ENCODE results near the gene PCDHA3. TPM values are rescaled to one million over a fixed set of nuclear protein-coding genes. Genes with fewer than 3 reads are reported as not detected.
"Not testable (repeated sequence)": the region's sequence is repeated elsewhere in the genome, so short reads cannot be mapped to it uniquely, and the experiment has no call there.

Gene PCDHA3
- total RNA-seq, 4 donors from 2014 or later, result 0.23 to 0.89 (median 0.40) TPM

GRCh38 chr5:140785905-140786686, 14.8 kb upstream of the PCDHA3 start, which contains the start of gene PCDHA1:
PCDHA1 (plus strand) TSS chr5:140786140.
- H3K4me3 ChIP-seq, result no peak within 1 kb of the TSS
- DNase-seq (ENCODE audit: low spot score in 2 of 2), result no peak
- H3K27me3 ChIP-seq, result peaks cover 22% of the 10 kb centered on the region
- TF ChIP-seq CTCF (IDR thresholded peaks at IDR 0.05) (no peak), POLR2A (IDR thresholded peaks at IDR 0.05) (no peak), EP300 (IDR thresholded peaks at IDR 0.05) (no peak), POLR2AphosphoS5 (IDR thresholded peaks at IDR 0.05) (no peak)
- H3K27ac ChIP-seq, result no peak within 1 kb of the TSS
- 46% methylated on average over 29 of the region's 29 CpGs for WGBS
- peaks cover 24% of the 10 kb centered on the region for H3K9me3 ChIP-seq
- H3K4me1 ChIP-seq, result no peaks in the 10 kb centered on the region
- no peaks in the 10 kb centered on the region for H3K36me3 ChIP-seq

- Histone ChIP-seq H3K27me3 (peaks cover 22% of the 10 kb centered on the region), H3K9me3 (peaks cover 24% of the 10 kb centered on the region)
- not testable (repeated sequence) for H3K36me3 ChIP-seq; DNase-seq (ENCODE audit: low spot score in 2 of 2); H3K4me1 ChIP-seq; H3K27ac ChIP-seq; H3K4me3 ChIP-seq
- 68% methylated on average over 20 of the region's 44 CpGs for WGBS
These were observed 13.4 kb upstream of the PCDHA3 start for GRCh38 chr5:140787422-140787821.

GRCh38 chr5:140787849-140788504, 12.9 kb upstream of the PCDHA3 start:
- H3K9me3 ChIP-seq, result peaks cover 24% of the 10 kb centered on the region
- not testable (repeated sequence) for DNase-seq (ENCODE audit: low spot score in 2 of 2); H3K4me3 ChIP-seq; H3K36me3 ChIP-seq; H3K27ac ChIP-seq; H3K4me1 ChIP-seq
- peaks cover 22% of the 10 kb centered on the region for H3K27me3 ChIP-seq
- 49% methylated on average over 6 of the region's 70 CpGs for WGBS

- Histone ChIP-seq H3K9me3 (peaks cover 27% of the 10 kb centered on the region), H3K4me1 (no peaks in the 10 kb centered on the region), H3K27me3 (peaks cover 23% of the 10 kb centered on the region), H3K27ac (no peak overlapping the region), H3K36me3 (no peaks in the 10 kb centered on the region), H3K4me3 (no peak overlapping the region)
- WGBS, result 42% methylated on average over 2 of the region's 2 CpGs
- no peak for TF ChIP-seq POLR2A (IDR thresholded peaks at IDR 0.05)
- no peak for TF ChIP-seq CTCF (IDR thresholded peaks at IDR 0.05)
- TF ChIP-seq POLR2AphosphoS5 (IDR thresholded peaks at IDR 0.05), result no peak
- no peak for DNase-seq (ENCODE audit: low spot score in 2 of 2)
These were observed 9.8 kb upstream of the PCDHA3 start for GRCh38 chr5:140791089-140791488.

- Histone ChIP-seq H3K9me3 (peaks cover 15% of the 10 kb centered on the region), H3K27me3 (peaks cover 3% of the 10 kb centered on the region), H3K4me1 (no peaks in the 10 kb centered on the region), H3K36me3 (no peaks in the 10 kb centered on the region), H3K4me3 (no peak within 1 kb of the TSS), H3K27ac (no peak within 1 kb of the TSS)
- no peak for DNase-seq (ENCODE audit: low spot score in 2 of 2)
- 25% methylated on average over 27 of the region's 27 CpGs for WGBS
- no peak for TF ChIP-seq CTCF (IDR thresholded peaks at IDR 0.05)
- no peak for TF ChIP-seq POLR2A (IDR thresholded peaks at IDR 0.05)
- TF ChIP-seq POLR2AphosphoS5 (IDR thresholded peaks at IDR 0.05), result no peak
- no peak for TF ChIP-seq EP300 (IDR thresholded peaks at IDR 0.05)
These were observed 6.1 kb upstream of the PCDHA3 start, which contains the start of gene PCDHA2 for GRCh38 chr5:140794595-140795258. PCDHA2 (plus strand) TSS chr5:140794852.

- no peak overlapping the region for H3K4me3 ChIP-seq
- TF ChIP-seq CTCF (IDR thresholded peaks at IDR 0.05), result no peak
- no peak for TF ChIP-seq POLR2AphosphoS5 (IDR thresholded peaks at IDR 0.05)
- TF ChIP-seq EP300 (IDR thresholded peaks at IDR 0.05), result no peak
- H3K9me3 ChIP-seq, result peaks cover 15% of the 10 kb centered on the region
- H3K36me3 ChIP-seq, result no peaks in the 10 kb centered on the region
- WGBS, result 22% methylated on average over 15 of the region's 15 CpGs
- no peaks in the 10 kb centered on the region for H3K4me1 ChIP-seq
- no peak overlapping the region for H3K27ac ChIP-seq
- H3K27me3 ChIP-seq, result peaks cover 3% of the 10 kb centered on the region
- DNase-seq (ENCODE audit: low spot score in 2 of 2), result no peak
These were observed 5.6 kb upstream of the PCDHA3 start for GRCh38 chr5:140795259-140795641.

- not testable (repeated sequence) for H3K4me1 ChIP-seq; H3K4me3 ChIP-seq; H3K27ac ChIP-seq; DNase-seq (ENCODE audit: low spot score in 2 of 2); H3K27me3 ChIP-seq; H3K36me3 ChIP-seq
- peaks cover 17% of the 10 kb centered on the region for H3K9me3 ChIP-seq
- WGBS, result 65% methylated on average over 63 of the region's 72 CpGs
These were observed 4.7 kb upstream of the PCDHA3 start for GRCh38 chr5:140796072-140796717.
